ENCODE results near the gene KRT78.

KRT78 gene

DNA sequence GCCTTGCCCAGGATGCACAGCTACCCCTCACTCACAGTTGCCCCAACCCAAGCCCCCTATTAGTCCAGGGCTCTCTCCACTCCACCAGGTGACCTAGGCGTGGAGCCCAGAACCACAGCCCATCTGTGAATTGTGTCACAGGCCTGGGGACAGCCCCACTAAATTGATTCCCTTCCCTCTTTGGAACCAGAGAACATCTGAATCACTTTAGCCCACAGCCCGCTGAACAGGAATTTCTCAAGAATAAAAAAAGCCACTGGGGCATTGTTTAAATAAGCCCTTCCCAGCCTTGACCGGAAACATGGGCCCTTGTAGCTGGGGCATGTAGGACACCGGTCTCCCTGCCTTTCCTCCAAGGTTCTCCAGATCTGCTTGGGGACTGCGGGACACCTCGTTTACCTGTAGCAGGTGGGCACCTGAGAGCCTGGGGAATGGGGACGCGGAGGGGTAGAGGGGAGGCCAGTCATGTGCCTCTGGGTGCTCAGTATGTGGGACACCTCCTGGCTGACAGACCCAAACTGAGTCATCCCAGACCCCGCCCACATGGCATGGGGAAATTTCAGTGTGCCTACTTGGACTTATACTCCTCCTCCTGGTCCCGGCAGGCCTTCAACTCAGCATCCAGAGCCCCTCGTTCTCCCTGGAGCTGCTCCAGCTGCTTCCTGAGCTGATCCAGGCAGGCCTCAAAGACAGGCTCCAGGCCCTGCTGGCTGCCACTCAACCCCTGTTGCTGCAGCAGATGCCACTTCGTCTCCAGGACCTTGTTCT lies 1.3 kb downstream of the KRT78 start:
- no peaks in the 10 kb centered on the region for H3K36me3 ChIP-seq (ENCODE audit: control insufficient read depth, low read length)
- TF ChIP-seq EZH2phosphoT487 (IDR thresholded peaks at IDR 0.05; ENCODE audit: borderline replicate concordance, low read length): no peak
- TF ChIP-seq, protein P1, sequence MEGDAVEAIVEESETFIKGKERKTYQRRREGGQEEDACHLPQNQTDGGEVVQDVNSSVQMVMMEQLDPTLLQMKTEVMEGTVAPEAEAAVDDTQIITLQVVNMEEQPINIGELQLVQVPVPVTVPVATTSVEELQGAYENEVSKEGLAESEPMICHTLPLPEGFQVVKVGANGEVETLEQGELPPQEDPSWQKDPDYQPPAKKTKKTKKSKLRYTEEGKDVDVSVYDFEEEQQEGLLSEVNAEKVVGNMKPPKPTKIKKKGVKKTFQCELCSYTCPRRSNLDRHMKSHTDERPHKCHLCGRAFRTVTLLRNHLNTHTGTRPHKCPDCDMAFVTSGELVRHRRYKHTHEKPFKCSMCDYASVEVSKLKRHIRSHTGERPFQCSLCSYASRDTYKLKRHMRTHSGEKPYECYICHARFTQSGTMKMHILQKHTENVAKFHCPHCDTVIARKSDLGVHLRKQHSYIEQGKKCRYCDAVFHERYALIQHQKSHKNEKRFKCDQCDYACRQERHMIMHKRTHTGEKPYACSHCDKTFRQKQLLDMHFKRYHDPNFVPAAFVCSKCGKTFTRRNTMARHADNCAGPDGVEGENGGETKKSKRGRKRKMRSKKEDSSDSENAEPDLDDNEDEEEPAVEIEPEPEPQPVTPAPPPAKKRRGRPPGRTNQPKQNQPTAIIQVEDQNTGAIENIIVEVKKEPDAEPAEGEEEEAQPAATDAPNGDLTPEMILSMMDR (IDR thresholded peaks at IDR 0.05; ENCODE audit: low read depth, low read length, poor library complexity, severe bottlenecking): no peak
- no peaks in the 10 kb centered on the region for H3F3A ChIP-seq (ENCODE audit: control insufficient read depth, insufficient read depth)
- H3K27me3 ChIP-seq (ENCODE audit: control insufficient read depth, low read length): 0 out of 2 replicates have a peak, but pooled peaks cover 2% of the 10 kb centered on the region
- no peak overlapping the region for H3K27ac ChIP-seq (ENCODE audit: low read depth, low read length)
- H3K9me3 ChIP-seq (ENCODE audit: control insufficient read depth, insufficient read depth, low read length): no peaks in the 10 kb centered on the region
- H3K79me2 ChIP-seq (ENCODE audit: control insufficient read depth, low read length): no peaks in the 10 kb centered on the region
- H3K4me3 ChIP-seq (ENCODE audit: low read length): no peak overlapping the region
- no peak overlapping the region for H3K4me2 ChIP-seq (ENCODE audit: low read length)
- H4K20me1 ChIP-seq (ENCODE audit: control insufficient read depth, insufficient read depth, low read depth, low read length): no peaks in the 10 kb centered on the region
- H3K4me1 ChIP-seq (ENCODE audit: control insufficient read depth, low read length): peaks cover 17% of the 10 kb centered on the region
- no peaks in the 10 kb centered on the region for H3K9me2 ChIP-seq (replicated peaks; ENCODE audit: control insufficient read depth, low read length)

DNA sequence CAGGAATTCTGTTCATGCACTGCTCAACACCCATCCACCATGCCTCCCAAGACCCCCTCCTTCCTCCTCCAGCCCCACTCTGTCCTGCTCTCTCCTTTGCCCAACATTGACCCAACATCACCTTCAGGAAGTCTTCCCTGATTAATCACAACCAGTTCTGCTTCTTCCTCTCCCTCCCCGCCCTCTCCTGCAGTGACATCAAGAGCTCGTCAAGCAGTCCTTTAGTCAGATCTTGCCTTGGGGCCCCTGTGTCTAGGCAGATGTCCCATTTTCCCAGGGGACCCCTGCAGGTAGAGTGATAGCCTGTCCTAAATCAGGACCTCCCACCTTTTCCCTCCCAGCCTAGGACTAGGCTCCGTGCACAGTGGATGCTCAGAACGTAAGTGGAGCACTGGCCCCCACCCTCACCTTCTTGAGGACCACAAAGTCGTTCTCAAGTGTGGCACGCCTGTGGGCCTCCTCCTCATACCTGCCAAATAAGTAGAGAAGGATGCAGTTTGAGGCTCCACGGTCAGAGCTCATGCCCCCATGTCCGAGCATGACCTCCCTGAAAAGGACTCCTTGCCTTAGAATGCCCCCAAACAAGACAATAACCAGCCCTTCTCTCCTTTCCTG lies 2.3 kb downstream of the KRT78 start:
- H3K79me2 ChIP-seq (ENCODE audit: control insufficient read depth, low read length): no peaks in the 10 kb centered on the region

DNA sequence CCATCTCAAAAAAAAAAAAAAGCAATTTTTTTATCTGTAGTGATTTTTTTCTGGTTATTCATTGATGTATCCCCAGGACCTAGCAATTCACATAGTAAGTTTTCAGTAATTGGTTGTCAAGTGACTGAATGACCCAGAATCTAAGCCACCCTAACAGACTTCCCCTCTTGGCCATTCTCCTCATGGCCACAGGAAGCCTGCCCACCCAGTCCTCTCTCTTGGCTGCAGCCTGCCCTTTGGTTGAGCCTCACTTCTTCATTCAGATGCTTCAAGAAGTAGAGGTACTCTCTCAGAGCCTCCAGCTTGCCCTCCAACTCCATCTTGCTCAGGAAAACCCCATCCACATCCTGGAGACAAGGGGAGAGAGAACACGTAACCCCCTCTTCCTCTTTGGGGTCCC lies 2.8 kb downstream of the KRT78 start:
- Histone ChIP-seq H3K4me2 (ENCODE audit: low read length) (no peak overlapping the region), H3F3A (ENCODE audit: control insufficient read depth, insufficient read depth) (no peaks in the 10 kb centered on the region), H4K20me1 (ENCODE audit: control insufficient read depth, insufficient read depth, low read depth, low read length) (no peaks in the 10 kb centered on the region), H3K36me3 (ENCODE audit: control insufficient read depth, low read length) (no peaks in the 10 kb centered on the region), H3K9me2 (replicated peaks; ENCODE audit: control insufficient read depth, low read length) (no peaks in the 10 kb centered on the region), H3K27ac (ENCODE audit: low read depth, low read length) (no peak overlapping the region), H3K4me3 (ENCODE audit: low read length) (no peak overlapping the region), H3K9me3 (ENCODE audit: control insufficient read depth, insufficient read depth, low read length) (no peaks in the 10 kb centered on the region), H3K79me2 (ENCODE audit: control insufficient read depth, low read length) (no peaks in the 10 kb centered on the region), H3K27me3 (ENCODE audit: control insufficient read depth, low read length) (0 out of 2 replicates have a peak, but pooled peaks cover 2% of the 10 kb centered on the region), H3K4me1 (ENCODE audit: control insufficient read depth, low read length) (peaks cover 10% of the 10 kb centered on the region)
- no peak for TF ChIP-seq EZH2phosphoT487 (IDR thresholded peaks at IDR 0.05; ENCODE audit: borderline replicate concordance, low read length)
- TF ChIP-seq, protein P1 (IDR thresholded peaks at IDR 0.05; ENCODE audit: low read depth, low read length, poor library complexity, severe bottlenecking): no peak

More for the DNA sequence above, 2.3 kb downstream of the KRT78 start:
- no peak for TF ChIP-seq EZH2phosphoT487 (IDR thresholded peaks at IDR 0.05; ENCODE audit: borderline replicate concordance, low read length)
- TF ChIP-seq, protein P1 (IDR thresholded peaks at IDR 0.05; ENCODE audit: low read depth, low read length, poor library complexity, severe bottlenecking): no peak
- no peaks in the 10 kb centered on the region for H3K9me2 ChIP-seq (replicated peaks; ENCODE audit: control insufficient read depth, low read length)
- H3K36me3 ChIP-seq (ENCODE audit: control insufficient read depth, low read length): no peaks in the 10 kb centered on the region
- H3K27ac ChIP-seq (ENCODE audit: low read depth, low read length): no peak overlapping the region
- H3K4me2 ChIP-seq (ENCODE audit: low read length): no peak overlapping the region
- H3K27me3 ChIP-seq (ENCODE audit: control insufficient read depth, low read length): 0 out of 2 replicates have a peak, but pooled peaks cover 2% of the 10 kb centered on the region
- H3K9me3 ChIP-seq (ENCODE audit: control insufficient read depth, insufficient read depth, low read length): no peaks in the 10 kb centered on the region
- H3K4me1 ChIP-seq (ENCODE audit: control insufficient read depth, low read length): peaks cover 15% of the 10 kb centered on the region
- no peak overlapping the region for H3K4me3 ChIP-seq (ENCODE audit: low read length)
- no peaks in the 10 kb centered on the region for H4K20me1 ChIP-seq (ENCODE audit: control insufficient read depth, insufficient read depth, low read depth, low read length)
- H3F3A ChIP-seq (ENCODE audit: control insufficient read depth, insufficient read depth): no peaks in the 10 kb centered on the region
